GM19035 (cell line): ENCODE data around the gene NOTUM.

Experiments
- ATAC-seq: cut with Tn5 transposase; IDR thresholded peaks from one replicate; pipeline ENCODE4 v1.9.1; 2021; ENCODE audit not compliant: unreplicated experiment

NOTUM gene

GRCh38 chr17:81926451-81927151 lies 34.4 kb downstream of the NOTUM start:
- peak; percentile 31 for ATAC-seq

- ATAC-seq, result no peak
These were observed 35.0 kb downstream of the NOTUM start for GRCh38 chr17:81925860-81926450.

GRCh38 chr17:81924557-81925532 lies 36.1 kb downstream of the NOTUM start:
- ATAC-seq, result no peak

GRCh38 chr17:81923302-81924260 lies 37.4 kb downstream of the NOTUM start:
- ATAC-seq, result no peak

GRCh38 chr17:81922566-81923301 lies 38.3 kb downstream of the NOTUM start:
- no peak for ATAC-seq

- no peak for ATAC-seq
These were observed 38.9 kb downstream of the NOTUM start for GRCh38 chr17:81921996-81922565.

- ATAC-seq, result no peak
These were observed 39.5 kb downstream of the NOTUM start for GRCh38 chr17:81921537-81921862.

GRCh38 chr17:81920612-81921536 lies 40.1 kb downstream of the NOTUM start:
- ATAC-seq, result no peak

- no peak for ATAC-seq
These were observed 42.0 kb downstream of the NOTUM start for GRCh38 chr17:81918832-81919545.

GRCh38 chr17:81918333-81918669 lies 42.7 kb downstream of the NOTUM start:
- peak; percentile 12 for ATAC-seq

GRCh38 chr17:81917565-81918332 lies 43.2 kb downstream of the NOTUM start, which contains the start of gene SIRT7:
Gene SIRT7, minus strand, starts transcription at chr17:81918176. Its CDS starts 45 bp downstream, at chr17:81918131.
- peak; percentile 74 for ATAC-seq

- no peak for ATAC-seq
These were observed 44.6 kb downstream of the NOTUM start for GRCh38 chr17:81916234-81917001.

GRCh38 chr17:81915331-81915730 lies 45.7 kb downstream of the NOTUM start:
- ATAC-seq, result no peak

GRCh38 chr17:81914103-81914850 lies 46.7 kb downstream of the NOTUM start:
- ATAC-seq, result no peak

GRCh38 chr17:81913394-81914102 lies 47.4 kb downstream of the NOTUM start:
- no peak for ATAC-seq
